Mucosa of stomach (tissue), 1 donor: ENCODE results near the gene WDR31.

Experiments used
- H3K27me3 ChIP-seq: one replicate; pipeline ENCODE4 v1.7.0; 2013; ENCODE audit warnings: mild to moderate bottlenecking, low read length; ENCODE audit not compliant: control insufficient read depth, insufficient read depth
- H3K36me3 ChIP-seq: one replicate; pipeline ENCODE4 v1.7.0; 2013; ENCODE audit warnings: low read length; ENCODE audit not compliant: control insufficient read depth, insufficient read depth
- H3K4me1 ChIP-seq: one replicate; pipeline ENCODE4 v1.7.0; 2013; ENCODE audit warnings: mild to moderate bottlenecking, low read length; ENCODE audit not compliant: control insufficient read depth, insufficient read depth
- H3K4me3 ChIP-seq: one replicate; pipeline ENCODE4 v1.7.0; 2013; ENCODE audit warnings: low read length
- H3K9ac ChIP-seq: one replicate; pipeline ENCODE4 v1.7.0; 2013; ENCODE audit warnings: mild to moderate bottlenecking, low read length, moderate library complexity
- H3K9me3 ChIP-seq: one replicate; pipeline ENCODE4 v1.7.0; 2013; ENCODE audit warnings: mild to moderate bottlenecking, low read length, moderate library complexity; ENCODE audit not compliant: control insufficient read depth
- donor health status: Pancreatic carcinoma.

WDR31 gene

DNA sequence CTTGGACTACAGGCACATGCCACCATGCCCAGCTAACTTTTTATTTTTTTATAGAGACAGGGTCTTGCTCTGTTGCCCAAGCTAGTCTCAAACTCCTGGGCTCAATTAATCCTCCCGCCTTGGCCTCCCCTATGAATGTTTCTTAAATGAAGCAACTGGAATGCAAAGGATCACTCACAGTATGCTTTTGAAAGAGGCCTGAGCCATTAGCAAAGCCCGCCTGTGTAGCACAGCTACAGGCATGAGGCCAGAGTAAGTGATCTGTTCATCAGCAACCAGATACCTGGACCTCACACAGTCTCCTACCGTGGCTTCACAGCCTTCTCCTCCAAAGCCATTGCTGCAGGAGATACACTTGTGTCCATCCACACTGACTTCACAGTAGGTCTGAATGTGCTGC lies 20.0 kb downstream of the WDR31 start:
- no peaks in the 10 kb centered on the region for H3K36me3 ChIP-seq
- H3K4me3 ChIP-seq, result no peak overlapping the region
- H3K9me3 ChIP-seq, result no peaks in the 10 kb centered on the region
- H3K27me3 ChIP-seq, result no peaks in the 10 kb centered on the region
- H3K9ac ChIP-seq, result no peak overlapping the region
- H3K4me1 ChIP-seq, result no peaks in the 10 kb centered on the region

DNA sequence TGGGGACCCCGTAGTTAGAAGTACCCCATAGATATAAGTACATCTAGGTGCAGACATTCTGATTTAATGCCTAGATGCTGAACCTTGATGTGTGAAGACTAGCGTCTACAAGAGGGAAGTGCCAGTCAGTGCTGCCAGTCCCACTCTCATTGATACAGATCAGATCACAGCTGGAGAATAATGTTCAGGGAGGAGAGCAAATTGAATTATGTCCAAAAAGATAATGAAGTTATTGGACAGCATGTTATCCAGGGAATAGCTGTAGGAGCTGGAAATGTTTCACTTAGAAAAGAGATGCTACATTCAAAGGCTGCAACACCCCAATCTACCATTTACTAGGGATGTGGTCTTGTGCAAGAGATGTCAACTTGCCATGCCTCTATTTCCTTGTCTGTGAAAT lies 21.0 kb downstream of the WDR31 start:
- Histone ChIP-seq H3K4me3 (no peak overlapping the region), H3K9ac (no peak overlapping the region), H3K27me3 (no peaks in the 10 kb centered on the region), H3K4me1 (no peaks in the 10 kb centered on the region), H3K36me3 (no peaks in the 10 kb centered on the region), H3K9me3 (no peaks in the 10 kb centered on the region)

DNA sequence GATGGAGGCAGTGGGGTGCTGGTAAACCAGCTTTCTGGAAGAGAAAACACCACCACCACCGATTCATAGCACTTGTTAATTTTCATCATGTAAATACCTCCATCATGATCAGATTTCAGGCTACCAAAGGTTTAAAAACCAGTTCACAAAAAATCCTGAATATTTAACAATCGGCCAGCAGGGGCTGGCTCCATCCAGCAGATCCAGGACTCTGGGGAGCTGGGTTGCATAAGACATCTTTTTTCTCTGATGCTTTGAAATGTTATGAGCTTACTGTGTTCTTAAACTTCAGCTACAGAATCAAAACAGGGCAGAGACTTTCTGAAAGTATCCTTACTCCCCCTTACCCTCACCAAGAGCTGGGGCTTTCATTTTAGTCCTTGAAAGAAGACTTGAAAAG lies 22.3 kb downstream of the WDR31 start:
- Histone ChIP-seq H3K9me3 (no peaks in the 10 kb centered on the region), H3K27me3 (no peaks in the 10 kb centered on the region), H3K4me3 (no peak overlapping the region), H3K4me1 (no peaks in the 10 kb centered on the region), H3K36me3 (no peaks in the 10 kb centered on the region), H3K9ac (no peak overlapping the region)

DNA sequence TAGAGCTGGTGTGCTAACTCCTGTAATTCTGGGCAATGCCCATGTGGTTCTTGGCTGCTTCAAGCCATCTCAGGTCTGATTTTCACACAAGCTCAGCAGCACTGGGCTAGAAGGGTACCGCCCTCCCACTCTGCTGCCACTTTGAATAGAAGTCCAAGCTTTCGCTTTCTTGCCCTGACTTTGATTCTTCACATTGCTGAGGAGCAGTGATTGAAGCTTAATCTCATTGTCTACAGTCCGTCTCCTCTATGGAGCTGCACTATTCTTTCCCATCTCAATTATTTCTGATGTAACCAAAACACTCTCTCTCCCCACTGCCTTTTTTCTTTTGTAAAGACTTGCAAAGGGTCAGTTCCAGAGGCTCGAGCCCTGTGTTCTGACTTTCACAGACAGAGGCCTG lies 24.0 kb downstream of the WDR31 start:
- Histone ChIP-seq H3K4me1 (no peaks in the 10 kb centered on the region), H3K9ac (no peak overlapping the region), H3K27me3 (no peaks in the 10 kb centered on the region), H3K36me3 (no peaks in the 10 kb centered on the region), H3K4me3 (no peak overlapping the region), H3K9me3 (no peaks in the 10 kb centered on the region)

DNA sequence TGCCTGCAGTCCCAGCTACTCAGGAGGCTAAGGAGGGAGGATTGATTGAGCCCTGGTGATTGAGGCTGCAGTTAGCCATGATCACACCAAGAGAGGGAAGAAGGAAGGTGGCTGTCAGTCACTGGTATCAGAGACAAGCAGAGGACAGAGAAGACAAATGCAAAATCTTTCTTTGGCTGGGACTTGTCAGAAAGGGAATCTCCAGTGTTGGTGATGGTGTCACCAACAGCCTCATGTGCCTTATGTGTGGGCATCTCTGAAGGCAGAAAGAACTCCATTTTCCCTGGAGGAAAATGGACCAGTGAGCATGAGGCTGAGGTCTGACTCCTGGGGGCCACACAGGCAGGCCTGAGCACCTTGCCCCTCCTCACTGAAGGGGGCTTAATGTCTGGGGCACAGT lies 24.8 kb downstream of the WDR31 start:
- Histone ChIP-seq H3K4me1 (no peaks in the 10 kb centered on the region), H3K9ac (no peak overlapping the region), H3K27me3 (no peaks in the 10 kb centered on the region), H3K36me3 (no peaks in the 10 kb centered on the region), H3K4me3 (no peak overlapping the region), H3K9me3 (no peaks in the 10 kb centered on the region)

DNA sequence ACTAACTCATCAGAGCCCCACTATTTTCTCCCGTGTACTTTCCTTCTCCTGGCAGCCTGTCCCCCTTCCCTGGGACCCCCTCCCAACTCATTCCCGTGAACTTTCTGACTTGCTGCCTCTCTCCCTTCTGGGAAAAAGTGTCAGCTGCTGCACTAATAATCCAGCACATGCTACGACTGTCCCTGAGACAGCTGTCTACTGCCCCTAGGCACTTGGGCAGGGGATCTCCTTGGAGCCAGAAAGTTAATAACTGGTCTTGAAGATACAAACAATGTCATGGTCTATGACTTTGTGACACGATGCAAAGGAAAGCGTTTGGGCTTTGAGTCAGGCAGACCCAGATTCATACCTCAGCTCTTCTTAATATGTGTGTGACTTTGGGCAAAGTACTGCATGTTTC lies 26.8 kb downstream of the WDR31 start:
- H3K36me3 ChIP-seq, result no peaks in the 10 kb centered on the region

DNA sequence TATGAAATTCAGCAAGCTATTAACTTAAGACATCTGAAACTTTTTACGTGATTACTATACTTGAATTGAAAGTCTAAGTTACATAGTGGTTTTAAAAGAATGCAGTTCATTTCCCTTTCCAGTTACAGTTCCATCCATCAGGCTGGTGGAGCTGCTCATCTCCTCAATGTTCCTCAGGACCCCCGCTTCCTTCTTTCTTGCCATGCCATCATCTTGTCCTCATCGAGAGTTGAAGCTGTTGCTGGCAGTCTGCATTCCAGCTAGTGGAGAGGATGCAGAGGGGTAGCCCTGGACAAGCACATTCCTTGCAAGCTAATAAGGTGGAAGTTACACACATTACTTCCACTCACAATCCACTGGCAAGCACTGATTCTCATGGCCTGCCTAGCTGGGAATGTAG lies 28.1 kb downstream of the WDR31 start:
- H3K27me3 ChIP-seq, result no peaks in the 10 kb centered on the region
- no peaks in the 10 kb centered on the region for H3K4me1 ChIP-seq
- H3K9me3 ChIP-seq, result no peaks in the 10 kb centered on the region
- no peak overlapping the region for H3K9ac ChIP-seq
- H3K36me3 ChIP-seq, result no peaks in the 10 kb centered on the region
- no peak overlapping the region for H3K4me3 ChIP-seq

More for the DNA sequence above, 26.8 kb downstream of the WDR31 start:
- H3K9ac ChIP-seq, result no peak overlapping the region
- H3K9me3 ChIP-seq, result no peaks in the 10 kb centered on the region
- no peaks in the 10 kb centered on the region for H3K27me3 ChIP-seq
- H3K4me3 ChIP-seq, result no peak overlapping the region
- H3K4me1 ChIP-seq, result no peaks in the 10 kb centered on the region

DNA sequence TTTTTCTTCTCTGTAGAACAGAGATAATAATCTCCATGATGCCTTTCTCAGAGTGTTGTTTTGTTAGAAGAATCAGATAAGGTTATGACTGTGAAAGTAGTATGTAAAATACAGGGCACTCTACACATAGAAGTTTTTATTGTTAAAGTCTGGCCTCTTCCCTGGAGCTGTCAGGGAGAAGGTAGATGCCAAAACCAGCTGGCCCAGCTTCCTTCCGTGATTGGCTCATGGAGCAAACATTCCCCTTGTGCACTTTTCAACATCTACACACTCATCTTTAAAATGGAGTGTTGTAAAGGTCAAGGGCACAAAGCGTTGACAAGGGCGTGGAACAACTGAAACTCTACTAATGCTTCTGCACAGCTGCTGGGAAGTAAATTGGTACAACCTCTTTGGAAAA lies 29.5 kb downstream of the WDR31 start:
- Histone ChIP-seq H3K4me1 (no peaks in the 10 kb centered on the region), H3K9me3 (no peaks in the 10 kb centered on the region), H3K36me3 (no peaks in the 10 kb centered on the region), H3K27me3 (no peaks in the 10 kb centered on the region), H3K9ac (no peak overlapping the region), H3K4me3 (no peak overlapping the region)

DNA sequence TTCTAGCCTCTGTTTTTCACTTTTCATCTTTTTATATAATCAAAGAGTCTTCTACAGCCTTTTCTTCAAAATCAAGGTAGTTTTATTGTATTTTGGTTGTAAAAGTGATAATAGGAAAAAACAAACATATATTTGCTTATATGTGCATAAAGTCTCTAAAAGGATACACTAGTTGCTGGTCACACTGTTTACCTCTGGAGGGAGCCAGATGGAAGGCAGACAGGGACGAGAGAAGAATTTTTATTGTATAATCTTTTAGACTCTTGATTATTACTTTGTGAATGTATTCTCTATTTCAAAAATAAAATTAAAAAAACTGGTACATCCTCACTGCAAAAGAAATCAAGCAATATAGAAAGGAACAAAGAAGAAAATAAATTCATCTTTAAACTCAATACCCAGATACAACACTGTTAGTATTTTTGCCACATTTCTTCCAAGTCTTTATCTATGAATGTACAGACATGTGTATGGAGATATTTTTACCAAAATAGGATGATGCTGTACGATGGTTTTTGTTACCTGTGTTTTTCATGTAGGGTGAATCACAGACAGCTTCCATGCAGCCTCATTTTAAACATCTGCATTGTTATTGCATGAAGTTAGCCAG lies 30.8 kb downstream of the WDR31 start:
- Histone ChIP-seq H3K4me1 (no peaks in the 10 kb centered on the region), H3K4me3 (no peak overlapping the region)

DNA sequence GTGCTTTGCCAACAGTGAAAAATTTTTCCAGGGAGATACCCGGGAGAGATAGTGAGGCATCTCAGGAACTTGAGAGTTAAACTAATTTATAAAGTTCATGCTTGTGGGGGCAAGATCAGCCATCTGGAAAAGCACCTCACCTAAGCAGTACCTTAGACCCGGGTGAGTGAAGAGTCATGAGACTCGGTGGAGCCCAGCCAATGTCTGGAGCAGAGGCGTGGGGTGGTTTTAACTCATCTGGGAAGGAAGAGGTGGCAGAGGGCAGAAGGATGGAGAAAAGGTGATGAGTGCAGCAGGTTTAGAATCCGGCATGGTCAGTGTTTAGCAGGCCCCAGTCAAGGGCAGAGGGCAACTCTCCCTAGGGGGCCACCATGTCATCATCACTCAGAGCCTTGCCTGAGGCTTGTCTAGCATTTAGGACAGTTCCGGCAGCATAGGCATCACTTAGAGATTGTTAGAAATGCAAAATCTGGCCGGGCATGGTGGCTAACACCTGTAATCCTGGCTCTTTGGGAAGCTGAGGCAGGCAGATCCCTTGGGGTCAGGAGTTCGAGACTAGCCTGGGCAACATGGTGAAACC lies 32.6 kb downstream of the WDR31 start:
- no peaks in the 10 kb centered on the region for H3K27me3 ChIP-seq

More for the DNA sequence above, 30.8 kb downstream of the WDR31 start:
- H3K9me3 ChIP-seq, result no peaks in the 10 kb centered on the region
- H3K36me3 ChIP-seq, result no peaks in the 10 kb centered on the region
- H3K9ac ChIP-seq, result no peak overlapping the region
- no peaks in the 10 kb centered on the region for H3K27me3 ChIP-seq

DNA sequence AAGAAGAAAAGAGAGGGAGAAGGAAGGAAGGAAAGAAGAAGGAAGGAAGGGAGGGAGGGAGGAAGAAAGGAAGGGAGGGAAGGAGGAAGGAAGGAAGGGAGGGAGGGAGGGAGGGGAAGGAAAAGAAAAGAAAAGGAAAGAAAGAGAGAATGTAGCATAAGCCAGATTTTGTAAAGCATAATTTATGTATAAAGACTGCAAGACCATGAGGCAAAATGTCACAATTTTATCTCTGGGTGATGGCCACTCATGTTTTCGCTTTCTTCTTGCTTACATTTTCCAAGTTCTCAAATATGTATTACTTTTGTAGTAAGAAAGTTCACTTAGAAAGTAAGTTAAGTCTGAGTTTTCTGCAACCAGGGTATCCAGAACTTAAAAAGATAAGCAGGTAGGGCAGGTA lies 33.5 kb downstream of the WDR31 start:
- H3K27me3 ChIP-seq, result no peaks in the 10 kb centered on the region
- H3K4me3 ChIP-seq, result no peak overlapping the region
- H3K4me1 ChIP-seq, result peaks cover 15% of the 10 kb centered on the region
- no peaks in the 10 kb centered on the region for H3K36me3 ChIP-seq
- no peak overlapping the region for H3K9ac ChIP-seq
- no peaks in the 10 kb centered on the region for H3K9me3 ChIP-seq

More for the DNA sequence above, 32.6 kb downstream of the WDR31 start:
- no peak overlapping the region for H3K4me3 ChIP-seq
- no peaks in the 10 kb centered on the region for H3K9me3 ChIP-seq
- no peaks in the 10 kb centered on the region for H3K36me3 ChIP-seq
- H3K9ac ChIP-seq, result no peak overlapping the region
- H3K4me1 ChIP-seq, result peaks cover 10% of the 10 kb centered on the region

DNA sequence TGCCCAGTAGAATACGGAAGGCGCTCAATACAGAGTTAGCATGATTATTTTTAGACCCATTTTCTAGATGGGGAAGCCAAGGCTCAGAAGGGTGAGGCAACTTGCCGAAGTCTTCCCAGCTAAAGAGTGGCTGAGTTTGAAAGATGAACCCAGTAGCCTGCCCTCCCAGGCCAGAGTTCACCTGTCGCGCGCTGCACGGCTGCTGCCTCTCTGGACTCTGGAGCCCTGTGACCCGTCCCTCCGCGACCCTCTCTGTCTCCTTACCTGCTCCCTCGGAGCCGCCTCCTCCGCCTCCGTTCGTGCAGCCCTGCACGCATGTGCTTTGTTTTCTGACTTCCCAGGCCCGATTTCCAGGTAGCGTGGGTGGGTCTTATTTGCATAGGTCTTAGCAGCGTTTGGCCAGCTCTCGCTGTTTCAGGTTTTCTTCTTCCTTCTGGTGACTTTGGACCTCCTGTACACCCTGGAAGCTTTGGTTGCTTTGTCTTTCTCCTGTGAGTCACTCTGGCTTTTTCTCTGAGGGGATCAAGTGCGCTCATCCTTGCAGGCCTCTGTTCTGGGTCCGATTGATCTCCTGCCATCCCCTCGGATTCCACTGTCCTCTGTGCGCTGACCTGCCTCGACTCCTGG lies 37.2 kb downstream of the WDR31 start, which contains the start of gene RNF183:
TSS of gene RNF183 (minus strand) at position 585 of the 627 bp plus-strand sequence. CDS start 5,192 bp downstream, outside the sequence.
- peak within 1 kb of the TSS; percentile 31 for H3K9ac ChIP-seq
- no peaks in the 10 kb centered on the region for H3K36me3 ChIP-seq
- H3K4me1 ChIP-seq, result peaks cover 28% of the 10 kb centered on the region
- H3K27me3 ChIP-seq, result no peaks in the 10 kb centered on the region
- H3K9me3 ChIP-seq, result no peaks in the 10 kb centered on the region
- no peak within 1 kb of the TSS for H3K4me3 ChIP-seq
